ENCODE data around the gene FLRT3.

The FLRT3 gene

GRCh38 chr20:14337400-14338171 lies at the start of gene FLRT3:
TSS of gene FLRT3 (minus strand) at chr20:14337612. CDS start at chr20:14327506, 10,106 bp downstream.
- DNase-seq = no peak

DNA sequence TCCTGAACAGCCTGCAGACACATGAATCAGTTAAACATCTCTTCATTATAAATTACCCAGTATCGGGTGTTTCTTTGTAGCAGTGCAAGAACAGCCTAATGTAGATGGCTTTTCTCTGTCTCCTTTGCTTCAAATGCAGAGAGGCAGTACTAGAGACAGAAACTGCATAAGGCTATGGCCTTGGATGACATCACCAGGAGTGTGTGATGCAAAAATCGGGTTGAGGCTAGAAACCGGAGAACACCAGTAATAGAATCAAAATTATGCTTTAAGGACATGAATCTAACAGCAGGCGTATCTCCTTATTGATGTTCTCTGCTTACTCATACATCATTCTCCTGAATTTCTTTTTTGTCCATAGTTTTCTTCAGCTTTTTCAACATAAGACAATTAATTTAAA lies 49.3 kb upstream of the FLRT3 start:
- DNase-seq = no peak

DNA sequence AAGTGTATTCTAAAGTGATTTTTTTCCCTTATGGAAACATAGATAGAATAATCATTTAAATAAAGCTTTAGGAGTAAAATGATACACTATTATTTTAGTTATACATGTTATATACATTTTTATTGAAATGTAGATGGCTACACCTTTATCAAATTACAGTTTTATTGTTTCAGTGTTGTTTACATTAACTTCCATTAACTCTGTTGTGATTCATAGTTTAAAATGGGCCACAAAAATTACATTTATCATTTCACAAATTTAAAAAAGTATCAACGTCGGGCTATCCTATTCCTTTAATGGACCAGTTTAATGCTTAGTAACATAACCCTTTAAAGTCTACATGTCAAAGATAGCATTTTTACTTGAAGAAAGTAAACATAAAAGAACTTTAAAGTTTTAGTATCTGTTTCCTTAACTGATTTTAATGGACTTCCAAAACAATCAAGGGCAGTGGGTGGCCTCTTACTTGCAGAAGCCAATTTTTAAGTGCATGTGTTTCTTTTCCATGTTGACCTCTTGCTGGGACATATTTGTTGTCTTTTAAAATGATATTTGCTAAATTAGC lies 47.8 kb upstream of the FLRT3 start:
- no peak for DNase-seq

GRCh38 chr20:14384416-14385175 lies 47.2 kb upstream of the FLRT3 start:
- no peak for DNase-seq

- DNase-seq = no peak
Measured at GRCh38 chr20:14383335-14383734, 45.9 kb upstream of the FLRT3 start.

DNA sequence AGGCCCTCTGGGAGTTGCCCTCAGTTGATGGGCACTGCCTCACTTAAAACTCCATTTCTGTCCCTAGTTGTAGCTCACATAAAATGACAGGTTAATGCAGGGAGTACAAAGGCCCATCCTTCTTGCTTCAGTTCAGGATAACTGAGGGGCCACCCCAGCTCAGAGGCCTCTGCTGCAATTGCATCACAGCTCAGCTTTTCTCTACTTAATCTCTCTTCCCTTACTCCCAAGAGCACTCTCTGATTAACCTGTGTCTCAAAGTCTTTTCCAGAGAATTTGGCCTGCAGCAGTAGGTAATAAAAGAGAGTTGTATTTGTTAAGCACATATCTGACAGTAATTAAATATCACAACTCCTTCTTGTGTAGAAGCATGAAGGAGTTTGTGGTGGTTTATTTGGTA lies 40.9 kb upstream of the FLRT3 start:
- DNase-seq = no peak

GRCh38 chr20:14375416-14375985 lies 38.1 kb upstream of the FLRT3 start:
- no peak for DNase-seq

- no peak for DNase-seq
Measured at GRCh38 chr20:14374196-14374595, 36.8 kb upstream of the FLRT3 start.

GRCh38 chr20:14361509-14362345 lies 24.3 kb upstream of the FLRT3 start:
- DNase-seq = no peak

DNA sequence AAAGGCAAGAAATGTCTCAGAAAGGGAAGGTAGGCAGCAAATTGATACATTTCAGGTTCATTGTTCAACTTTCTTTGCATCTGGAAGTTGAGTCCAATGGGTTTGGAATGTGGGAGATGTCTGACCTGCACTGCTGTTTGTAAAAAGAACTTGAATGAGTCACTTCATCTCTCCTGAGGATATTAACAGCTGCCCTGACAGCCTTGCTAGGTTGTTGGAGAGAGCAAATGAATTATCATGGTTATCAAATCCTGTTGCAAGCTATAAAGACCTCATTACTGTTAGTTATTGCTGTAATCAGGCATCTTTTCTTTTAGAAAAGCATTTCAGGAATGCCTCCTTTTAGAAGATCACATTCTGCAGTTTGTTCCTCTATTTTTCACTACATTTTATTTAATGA lies 23.0 kb upstream of the FLRT3 start:
- DNase-seq = no peak

DNA sequence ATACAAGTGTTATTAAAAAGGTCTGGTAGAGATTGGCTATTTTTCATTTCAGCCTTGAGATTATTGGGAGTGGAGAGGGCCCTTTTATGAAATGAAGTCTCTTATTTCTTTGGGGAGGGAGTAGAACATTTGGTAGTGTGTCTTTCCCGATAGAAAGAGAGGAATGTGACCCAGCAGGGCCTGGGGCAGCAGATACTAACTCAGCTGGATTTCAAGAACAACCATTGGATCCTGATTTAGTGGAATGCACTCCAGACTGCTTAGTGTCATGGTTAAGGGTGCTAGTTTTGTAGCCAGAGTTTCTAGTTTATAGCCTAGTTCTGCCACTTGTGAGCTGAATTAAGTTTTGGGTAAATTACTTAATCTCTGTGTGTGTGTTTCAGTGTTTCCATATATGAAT lies 18.4 kb upstream of the FLRT3 start:
- DNase-seq = no peak

DNA sequence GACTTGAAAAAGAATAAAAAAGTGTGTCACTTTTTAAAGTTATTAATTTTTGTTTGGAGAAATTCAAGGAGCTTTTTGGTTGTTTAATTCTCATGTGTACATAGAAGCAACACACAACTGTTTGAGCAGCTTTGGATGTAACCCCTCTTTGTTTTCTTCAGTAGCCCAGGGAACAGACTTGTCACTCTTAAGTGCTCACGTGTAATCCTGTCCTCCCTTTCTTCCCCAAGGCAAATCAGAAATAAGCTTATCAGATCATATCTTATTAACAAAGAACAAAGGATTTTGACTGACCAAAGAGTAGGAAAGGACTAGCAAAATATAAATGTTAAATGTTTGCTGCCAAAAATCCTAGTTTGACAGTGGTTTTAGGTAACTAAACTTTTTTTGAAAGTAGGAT lies 7.3 kb upstream of the FLRT3 start:
- DNase-seq = no peak

DNA sequence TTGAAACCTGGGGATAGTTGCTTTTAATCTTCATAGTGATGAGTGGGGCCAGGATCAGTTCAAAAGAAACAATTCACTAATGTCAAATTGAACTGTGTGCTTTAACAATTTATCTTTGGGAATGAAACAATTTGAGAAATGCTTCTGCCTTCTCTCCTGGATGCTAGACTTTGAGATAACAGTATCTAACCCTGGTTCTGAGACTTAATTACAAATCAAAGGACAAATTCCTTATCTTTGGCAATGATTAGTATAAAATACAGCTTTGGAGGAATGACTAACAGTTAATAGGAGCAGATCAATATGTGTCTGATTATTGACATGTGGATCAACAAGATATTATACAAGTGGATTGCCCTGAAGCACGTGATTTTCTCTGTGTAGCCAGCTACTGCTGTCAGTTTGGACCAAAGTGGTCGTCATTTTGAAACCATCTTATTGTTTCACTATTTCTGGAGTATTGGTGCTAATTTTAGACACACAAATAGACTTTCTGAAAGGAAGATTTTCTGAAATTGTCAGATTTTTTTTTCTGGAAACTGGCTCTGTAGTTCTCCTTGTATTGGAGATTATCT lies 6.2 kb upstream of the FLRT3 start:
- no peak for DNase-seq

- no peak for DNase-seq
Measured at GRCh38 chr20:14342918-14343317, 5.5 kb upstream of the FLRT3 start.

- no peak for DNase-seq
Measured at GRCh38 chr20:14341801-14342200, 4.4 kb upstream of the FLRT3 start.

DNA sequence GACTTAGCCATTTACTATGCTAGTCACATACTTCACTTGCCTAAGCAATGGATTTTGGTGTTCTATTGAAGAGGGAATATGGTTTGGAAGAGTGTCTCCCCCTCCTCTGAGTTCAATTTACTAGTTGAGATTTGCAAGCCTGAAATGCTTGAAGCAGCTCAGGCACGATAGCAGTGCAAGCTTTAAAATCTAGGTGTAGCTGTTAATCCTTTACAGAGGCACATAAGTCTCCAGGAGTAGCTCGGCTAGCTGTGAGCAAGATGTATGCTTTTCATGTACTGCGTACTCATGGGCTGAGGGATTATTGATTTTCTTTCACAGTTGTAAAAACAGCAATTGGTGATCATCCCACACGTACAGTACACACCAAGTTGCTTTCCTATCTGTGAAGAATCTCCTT lies 726 bp downstream of the FLRT3 start:
- no peak for DNase-seq

DNA sequence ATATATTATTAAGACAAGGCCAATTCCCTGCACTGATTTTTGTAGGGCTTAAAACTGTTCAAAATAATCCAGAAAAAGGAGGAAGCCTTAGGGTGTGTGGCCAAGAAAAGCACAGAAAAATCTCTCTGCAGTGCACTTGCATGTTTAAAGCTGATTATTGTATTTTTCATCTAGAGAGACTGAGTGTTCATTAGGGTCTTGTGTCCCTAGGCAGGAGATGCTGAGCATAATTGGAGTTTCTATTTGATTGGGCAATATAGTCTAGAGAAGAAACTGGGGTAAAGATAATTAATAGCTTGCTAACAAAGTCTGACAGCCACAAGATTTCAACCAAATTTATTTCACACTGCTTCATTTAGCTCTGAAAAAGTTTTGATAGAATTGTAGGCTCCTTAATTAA lies 2.4 kb downstream of the FLRT3 start:
- no peak for DNase-seq

- DNase-seq = no peak
Measured at GRCh38 chr20:14334306-14334930, 3.0 kb downstream of the FLRT3 start.

- no peak for DNase-seq
Measured at GRCh38 chr20:14333721-14334120, 3.7 kb downstream of the FLRT3 start.

GRCh38 chr20:14332866-14333265 lies 4.5 kb downstream of the FLRT3 start:
- DNase-seq = no peak

GRCh38 chr20:14331646-14332045 lies 5.8 kb downstream of the FLRT3 start:
- no peak for DNase-seq

GRCh38 chr20:14319704-14320103 lies 17.7 kb downstream of the FLRT3 start:
- DNase-seq = no peak

Data from activated CD4-positive, alpha-beta T cell treated with anti-CD3 and anti-CD28 coated beads, Interleukin-2, amount 50 U/mL, for 1 hour (primary cell).